Breast epithelium (tissue), 4 donors: ENCODE data around the gene ZNF587B. TPM values are rescaled to one million over a fixed set of nuclear protein-coding genes. Genes with fewer than 3 reads are reported as not detected.
"Not testable (repeated sequence)": the region's sequence is repeated elsewhere in the genome, so short reads cannot be mapped to it uniquely, and the experiment has no call there.

Experiments
- DNase-seq, 2 donors: peaks; one replicate each; pipeline ENCODE4 v3.0.0-alpha.2; 2019; ENCODE audit warnings: low spot score in 2 of 2
- H3K27ac ChIP-seq, 2 donors: fragments of 200-600 bp; sonication (generic) in 1 of 2; one replicate each; pipeline ENCODE4 v1.5.1; 2016 to 2019; ENCODE audit warnings: mild to moderate bottlenecking in 1 of 2
- H3K27me3 ChIP-seq, 2 donors: fragments of 200-600 bp; sonication (generic) in 1 of 2; one replicate each; pipeline versions ENCODE4 v1.5.1 to v1.6.0; 2017 to 2019; ENCODE audit warnings: control low read depth in 1 of 2, mild to moderate bottlenecking in 1 of 2
- H3K36me3 ChIP-seq: fragments of 200-600 bp; one replicate; pipeline ENCODE4 v1.5.1; 2019
- H3K4me1 ChIP-seq, 2 donors: fragments of 200-600 bp; sonication (generic); one replicate each; pipeline ENCODE4 v1.5.1; 2016 to 2019; ENCODE audit warnings: control low read depth in 1 of 2
- H3K4me3 ChIP-seq, 3 donors: fragments of 200-600 bp; sonication (generic); 1 replicate in 2 of 3; 2 replicates in 1 of 3; pipeline ENCODE4 v1.5.1; 2016 to 2019; ENCODE audit warnings: mild to moderate bottlenecking in 3 of 3, moderate library complexity in 2 of 3
- H3K9me3 ChIP-seq, 2 donors: fragments of 200-600 bp; sonication (generic) in 1 of 2; one replicate each; pipeline ENCODE4 v1.5.1; 2016 to 2019; ENCODE audit warnings: control low read depth in 1 of 2
- CTCF ChIP-seq, 3 donors: fragments of 450-650 bp; IDR thresholded peaks; one replicate each; pipeline ENCODE4 v1.5.1; 2016 to 2017; ENCODE audit warnings: antibody characterized with exemption in 3 of 3, mild to moderate bottlenecking in 3 of 3, moderate library complexity in 3 of 3
- POLR2A ChIP-seq: fragments of 450-650 bp; IDR thresholded peaks from one replicate; pipeline ENCODE4 v1.6.1; 2016; ENCODE audit warnings: antibody characterized with exemption, mild to moderate bottlenecking, moderate library complexity
- POLR2AphosphoS5 ChIP-seq, 3 donors: sonication (generic); formaldehyde crosslinking; IDR thresholded peaks; one replicate each; pipeline ENCODE4 v1.6.1; 2017; ENCODE audit warnings: antibody characterized with exemption in 3 of 3
- intact Hi-C: fragments of 100-400 bp; cut with DNase I; formaldehyde crosslinking; loops from one replicate; pipeline ENCODE4 v1.15.1; 2023; ENCODE audit warnings: low total_unique reads
- total RNA-seq, 3 donors: library from RNA; depleted of rRNA; stranded (reverse); fragments of >200 nt; gene quantifications; one replicate each; pipeline ENCODE4 v1.1.0, GENCODE V29; 2016

The ZNF587B gene
- 10 to 100 TPM; 10.7 to 26.6 (median 25.2) TPM for total RNA-seq

GRCh38 chr19:57830071-57830602, at the start of gene ZNF587B:
Gene ZNF587B (plus strand): TSS chr19:57830299. CDS start chr19:57830529, 230 bp downstream.
- Histone ChIP-seq H3K27me3 (no peaks in the 10 kb centered on the region), H3K9me3 (peaks cover 0 to 24% of the 10 kb centered on the region in 2 donors), H3K36me3 (no peaks in the 10 kb centered on the region), H3K4me1 (no peaks in the 10 kb centered on the region), H3K27ac (peak within 1 kb of the TSS; percentile 46 to 53), H3K4me3 (peak within 1 kb of the TSS; percentile 29 to 61 (median 48))
- intact Hi-C loops = no loop called here
- TF ChIP-seq CTCF (IDR thresholded peaks at IDR 0.05) = peak in 1 of 3 donors; percentile 38
- no peak for TF ChIP-seq POLR2AphosphoS5 (IDR thresholded peaks at IDR 0.05)
- peak; percentile 62 to 64 for DNase-seq

DNA sequence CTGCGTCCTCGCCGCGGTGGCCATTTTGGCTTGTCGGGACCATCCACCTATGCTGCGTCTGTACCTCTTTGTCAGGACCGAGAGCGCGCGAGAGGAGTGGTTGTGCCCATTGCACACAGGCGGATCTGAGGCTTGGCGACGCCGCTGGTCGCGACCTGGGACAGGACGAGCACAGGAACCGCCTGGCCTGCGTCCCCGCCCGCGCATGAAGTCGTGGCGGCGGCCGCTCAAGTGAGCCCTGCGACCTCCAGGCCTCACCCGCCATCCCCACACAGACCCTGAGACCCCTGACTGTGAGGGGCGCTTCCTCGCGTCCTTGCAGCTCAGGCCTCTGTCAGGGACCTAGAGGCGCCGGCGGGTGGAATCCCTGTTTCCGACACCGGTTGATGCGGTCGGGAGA, 43.8 kb upstream of the ZNF587B start:
- intact Hi-C loops = no loop called here
- Histone ChIP-seq H3K27ac (no peak overlapping the region), H3K27me3 (no peaks in the 10 kb centered on the region), H3K9me3 (peaks cover 88 to 91% of the 10 kb centered on the region in 2 donors), H3K36me3 (no peaks in the 10 kb centered on the region), H3K4me1 (no peaks in the 10 kb centered on the region), H3K4me3 (no peak overlapping the region)
- no peak for TF ChIP-seq CTCF (IDR thresholded peaks at IDR 0.05)
- TF ChIP-seq POLR2AphosphoS5 (IDR thresholded peaks at IDR 0.05) = no peak
- no peak for TF ChIP-seq POLR2A
- DNase-seq = no peak

- H3K27ac ChIP-seq = no peak overlapping the region
- H3K4me1 ChIP-seq = no peaks in the 10 kb centered on the region
- intact Hi-C loops = no loop called here
- DNase-seq = no peak
- H3K9me3 ChIP-seq = peaks cover 90% of the 10 kb centered on the region in 2 donors
- TF ChIP-seq POLR2A = no peak
- TF ChIP-seq POLR2AphosphoS5 (IDR thresholded peaks at IDR 0.05) = no peak
- no peak for TF ChIP-seq CTCF (IDR thresholded peaks at IDR 0.05)
- no peaks in the 10 kb centered on the region for H3K27me3 ChIP-seq
- no peaks in the 10 kb centered on the region for H3K36me3 ChIP-seq
- no peak overlapping the region for H3K4me3 ChIP-seq
Measured at GRCh38 chr19:57786906-57787305, 43.2 kb upstream of the ZNF587B start.

DNA sequence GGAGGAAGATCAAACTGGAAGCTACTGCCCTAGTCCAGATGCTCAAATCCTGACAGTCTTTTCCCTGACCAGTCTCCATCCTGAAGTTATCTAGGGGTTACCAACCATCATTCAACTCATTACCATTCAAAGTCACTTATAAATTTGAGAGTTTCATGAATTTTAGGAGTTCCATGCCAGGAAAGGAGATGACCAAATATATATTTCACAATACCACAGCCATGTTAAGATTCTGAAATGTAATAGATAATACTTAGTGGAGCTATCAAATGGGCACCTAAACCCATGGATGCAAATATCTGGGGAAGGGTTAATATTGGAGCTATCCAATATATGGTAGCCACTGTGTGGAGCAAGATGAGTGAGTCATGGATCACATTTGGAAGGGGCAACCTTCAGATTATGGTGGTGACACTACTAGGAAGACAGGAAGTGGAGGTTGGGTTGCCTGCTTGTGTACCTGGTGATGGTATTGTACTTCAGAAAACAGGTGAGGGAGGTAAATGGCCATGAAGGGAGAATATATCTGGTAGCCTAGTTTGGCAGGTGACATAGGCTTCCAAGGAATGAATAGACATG, 41.9 kb upstream of the ZNF587B start:
- DNase-seq = no peak
- Histone ChIP-seq H3K27me3 (no peaks in the 10 kb centered on the region), H3K9me3 (peaks cover 89 to 93% of the 10 kb centered on the region in 2 donors), H3K27ac (no peak overlapping the region), H3K4me1 (no peaks in the 10 kb centered on the region), H3K36me3 (no peaks in the 10 kb centered on the region), H3K4me3 (no peak overlapping the region)
- TF ChIP-seq CTCF (IDR thresholded peaks at IDR 0.05) (no peak), POLR2A (no peak), POLR2AphosphoS5 (IDR thresholded peaks at IDR 0.05) (no peak)
- intact Hi-C loops = no loop called here

DNA sequence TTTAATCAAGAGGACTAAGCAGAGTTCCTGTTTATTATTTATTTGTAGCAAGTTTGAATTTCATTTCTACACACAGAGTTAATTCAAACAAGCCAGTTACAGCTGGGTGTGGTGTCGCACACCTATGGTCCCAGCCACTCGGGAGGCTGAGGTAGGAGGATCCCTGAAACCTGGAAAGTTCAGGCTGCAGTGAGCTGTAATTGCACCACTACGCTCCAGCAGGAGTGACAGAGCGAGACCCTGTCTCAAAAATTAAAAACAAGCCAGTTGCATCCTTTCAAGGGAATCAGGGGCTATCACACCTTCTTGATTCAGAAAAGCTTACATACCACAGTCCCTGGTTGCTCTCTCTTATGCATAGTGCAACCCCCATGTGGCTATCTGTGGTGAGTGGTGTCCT, 40.8 kb upstream of the ZNF587B start:
- Histone ChIP-seq H3K36me3 (no peaks in the 10 kb centered on the region), H3K27me3 (no peaks in the 10 kb centered on the region), H3K4me3 (peak overlapping the region in 1 of 3 donors; percentile 2), H3K9me3 (peaks cover 88 to 95% of the 10 kb centered on the region in 2 donors), H3K4me1 (no peaks in the 10 kb centered on the region), H3K27ac (no peak overlapping the region)
- DNase-seq = no peak
- TF ChIP-seq POLR2AphosphoS5 (IDR thresholded peaks at IDR 0.05) = no peak
- no peak for TF ChIP-seq POLR2A
- TF ChIP-seq CTCF (IDR thresholded peaks at IDR 0.05) = no peak
- intact Hi-C loops = no loop called here

DNA sequence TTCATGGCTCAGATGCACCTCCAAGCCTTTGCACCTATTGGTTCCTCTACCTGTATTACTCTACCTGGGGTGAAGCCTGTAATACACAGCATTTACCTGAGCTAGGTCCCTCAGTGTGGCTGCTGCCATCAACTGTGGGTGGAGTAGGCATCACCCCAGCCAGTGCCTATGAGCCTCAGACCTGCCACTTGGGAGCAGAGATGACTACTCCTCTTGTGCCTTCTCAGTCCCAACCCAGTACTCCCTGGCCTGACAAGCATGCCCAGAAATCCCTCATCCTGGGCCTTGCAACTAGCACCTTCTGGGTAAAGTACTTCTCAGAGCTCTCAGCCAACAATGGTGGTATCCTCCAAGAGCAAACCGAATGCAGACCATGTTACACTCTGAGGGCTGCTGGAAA, 33.5 kb upstream of the ZNF587B start:
- H3K4me3 ChIP-seq, H3K36me3 ChIP-seq, intact Hi-C loops, H3K27me3 ChIP-seq, H3K27ac ChIP-seq, H3K4me1 ChIP-seq, DNase-seq: not testable (repeated sequence)
- peaks cover 29 to 30% of the 10 kb centered on the region in 2 donors for H3K9me3 ChIP-seq
